ENCODE data around the gene CYYR1. TPM values are rescaled to one million over a fixed set of nuclear protein-coding genes. Genes with fewer than 3 reads are reported as not detected.

CYYR1 gene
- total and polyA plus RNA-seq, 2 donors (not counting 3 experiments of a cell fraction or from before 2014, with no cell fraction given) = 13.2 to 25.7 TPM

DNA sequence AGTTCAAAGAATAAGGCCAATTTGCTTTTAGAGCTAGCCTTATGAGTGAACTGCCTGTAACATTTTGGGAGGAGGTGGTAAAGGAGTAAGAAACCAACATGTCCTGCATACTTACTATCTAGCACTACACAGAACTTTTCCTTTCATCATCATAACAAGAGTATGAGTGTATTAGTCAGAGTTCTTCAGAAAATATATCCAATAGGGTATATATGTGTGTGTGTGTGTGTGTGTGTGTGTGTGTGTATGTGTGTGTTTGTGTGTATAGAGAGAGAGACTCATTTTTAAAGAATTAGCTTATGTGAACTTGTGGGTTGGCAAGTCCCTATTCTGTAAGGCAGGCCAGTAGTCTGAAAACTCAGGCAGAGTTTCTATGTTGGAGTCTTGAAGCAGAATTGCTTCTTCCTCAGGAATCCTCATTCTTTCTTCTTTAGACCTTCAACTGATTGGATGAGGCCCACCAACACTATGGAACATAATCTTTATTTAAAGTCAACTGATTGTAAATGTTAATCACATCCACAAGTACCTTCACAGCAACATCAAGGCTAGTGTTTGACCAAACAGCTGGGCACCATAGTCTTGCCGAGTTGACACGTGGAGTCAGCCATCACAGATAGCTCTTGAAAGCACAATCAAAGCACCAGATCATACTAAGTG, 121.9 kb downstream of the CYYR1 start:
- intact Hi-C loops (cut with micrococcal nuclease) = no loop called here
- H2AFZ ChIP-seq (ENCODE audit: low read depth, low read length) = no peak overlapping the region
- no peak overlapping the region for H3K4me3 ChIP-seq (replicated peaks in 1 of 3; ENCODE audit: insufficient read depth in 1 of 3, low read depth in 1 of 3, low read length in 3 of 3)
- no peak overlapping the region for H3K4me2 ChIP-seq (ENCODE audit: insufficient read depth, low read length)
- no peak for FAIRE-seq
- no peaks in the 10 kb centered on the region for H3K4me1 ChIP-seq (ENCODE audit: control insufficient read depth, extremely low read depth, insufficient read depth, low read length)
- DNase-seq (ENCODE audit: low read depth, low spot score) = no peak
- no peaks in the 10 kb centered on the region for H3K9me1 ChIP-seq (replicated peaks; ENCODE audit: control insufficient read depth, extremely low read depth, insufficient read depth, low read length)
- no peaks in the 10 kb centered on the region for H4K20me1 ChIP-seq (replicated peaks; ENCODE audit: control insufficient read depth, extremely low read depth, insufficient read depth, low read length)
- CTCF ChIA-PET = interaction anchor here (0.6 to 1.5 kb wide), 4 partner anchors 8 to 21 kb away, joined by 3 to 7 read pairs (median 4); no protein-coding TSS in a partner anchor
- no peaks in the 10 kb centered on the region for H3K79me2 ChIP-seq (ENCODE audit: control insufficient read depth, insufficient read depth, low read length)
- no peaks in the 10 kb centered on the region for H3K36me3 ChIP-seq (ENCODE audit: control insufficient read depth in 2 of 2, extremely low read depth in 1 of 2, insufficient read depth in 2 of 2, low read length in 2 of 2)
- no peak overlapping the region for H3K9ac ChIP-seq (replicated peaks; ENCODE audit: extremely low read depth, insufficient read depth, low read length)
- H3K9me3 ChIP-seq (replicated peaks; ENCODE audit: control insufficient read depth, insufficient read depth, low read length) = no peaks in the 10 kb centered on the region
- TF ChIP-seq JUN (IDR thresholded peaks at IDR 0.05; ENCODE audit: borderline replicate concordance, insufficient read depth, insufficient read length, low read depth) (no peak), POLR2A (IDR thresholded peaks at IDR 0.05; ENCODE audit: low read depth, low read length) (no peak), FOS (IDR thresholded peaks at IDR 0.05; ENCODE audit: borderline replicate concordance, insufficient read depth, low read length) (no peak), GATA2 (IDR thresholded peaks at IDR 0.05; ENCODE audit: insufficient read depth, insufficient read length, low read depth, low read length) (no peak)
- TF ChIP-seq, protein P1, sequence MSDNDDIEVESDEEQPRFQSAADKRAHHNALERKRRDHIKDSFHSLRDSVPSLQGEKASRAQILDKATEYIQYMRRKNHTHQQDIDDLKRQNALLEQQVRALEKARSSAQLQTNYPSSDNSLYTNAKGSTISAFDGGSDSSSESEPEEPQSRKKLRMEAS (IDR thresholded peaks at IDR 0.05; ENCODE audit: insufficient read depth, insufficient read length) = no peak
- H3K27me3 ChIP-seq (ENCODE audit: control insufficient read depth in 2 of 2, insufficient read depth in 2 of 2, low read length in 2 of 2) = no peaks in the 10 kb centered on the region
- no peak overlapping the region for H3K27ac ChIP-seq (ENCODE audit: insufficient read depth, low read depth, low read length)
- dilution Hi-C loops (cut with MboI; ENCODE audit: extremely low pct_ligation_motif_present, low sequenced_read_pairs) = no loop called here
- POLR2A ChIA-PET = no interaction called here
- BruUV-seq (replicated peaks) = no TSS peak

DNA sequence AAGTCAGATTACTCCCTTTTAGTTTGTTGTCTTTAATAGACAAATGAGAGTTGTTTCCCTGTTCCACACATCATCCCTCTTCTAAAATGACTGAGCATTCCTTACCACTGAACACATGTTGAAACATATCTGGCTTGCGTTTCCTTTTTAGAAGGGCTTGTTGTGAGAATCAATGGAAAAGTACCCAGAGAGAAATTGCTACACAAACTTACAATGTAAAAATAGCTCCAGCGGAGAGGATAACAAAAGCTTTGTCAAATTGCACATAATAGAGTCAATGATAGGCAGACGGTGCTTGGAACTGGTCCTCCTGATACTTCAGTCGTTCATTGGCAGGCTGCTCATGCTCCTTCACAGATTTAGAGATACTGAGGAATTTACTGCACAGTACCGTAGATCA, 123.9 kb downstream of the CYYR1 start:
- intact Hi-C loops (cut with micrococcal nuclease) = no loop called here
- Histone ChIP-seq H3K9me3 (replicated peaks; ENCODE audit: control insufficient read depth, insufficient read depth, low read length) (no peaks in the 10 kb centered on the region), H3K9me1 (replicated peaks; ENCODE audit: control insufficient read depth, extremely low read depth, insufficient read depth, low read length) (no peaks in the 10 kb centered on the region), H3K79me2 (ENCODE audit: control insufficient read depth, insufficient read depth, low read length) (no peaks in the 10 kb centered on the region), H3K4me2 (ENCODE audit: insufficient read depth, low read length) (no peak overlapping the region), H3K27ac (ENCODE audit: insufficient read depth, low read depth, low read length) (no peak overlapping the region), H3K9ac (replicated peaks; ENCODE audit: extremely low read depth, insufficient read depth, low read length) (no peak overlapping the region), H2AFZ (ENCODE audit: low read depth, low read length) (no peak overlapping the region), H3K4me1 (ENCODE audit: control insufficient read depth, extremely low read depth, insufficient read depth, low read length) (no peaks in the 10 kb centered on the region), H4K20me1 (replicated peaks; ENCODE audit: control insufficient read depth, extremely low read depth, insufficient read depth, low read length) (no peaks in the 10 kb centered on the region), H3K27me3 (ENCODE audit: control insufficient read depth in 2 of 2, insufficient read depth in 2 of 2, low read length in 2 of 2) (no peaks in the 10 kb centered on the region), H3K4me3 (replicated peaks in 1 of 3; ENCODE audit: insufficient read depth in 1 of 3, low read depth in 1 of 3, low read length in 3 of 3) (no peak overlapping the region), H3K36me3 (ENCODE audit: control insufficient read depth in 2 of 2, extremely low read depth in 1 of 2, insufficient read depth in 2 of 2, low read length in 2 of 2) (no peaks in the 10 kb centered on the region)
- CTCF ChIA-PET = no interaction called here
- FAIRE-seq (no peak), DNase-seq (ENCODE audit: low read depth, low spot score) (peak; percentile 9)
- dilution Hi-C loops (cut with MboI; ENCODE audit: extremely low pct_ligation_motif_present, low sequenced_read_pairs) = no loop called here
- TF ChIP-seq POLR2AphosphoS5 (IDR thresholded peaks at IDR 0.05; ENCODE audit: insufficient read depth, low read depth, low read length) (no peak), POLR2A (IDR thresholded peaks at IDR 0.05; ENCODE audit: low read depth, low read length) (no peak), EZH2 (IDR thresholded peaks at IDR 0.05; ENCODE audit: borderline replicate concordance, low read depth, low read length, severe bottlenecking) (no peak), GATA2 (IDR thresholded peaks at IDR 0.05; ENCODE audit: insufficient read depth, insufficient read length, low read depth, low read length) (no peak), MYC (IDR thresholded peaks at IDR 0.05; ENCODE audit: low read depth, low read length) (no peak), FOS (IDR thresholded peaks at IDR 0.05; ENCODE audit: borderline replicate concordance, insufficient read depth, low read length) (no peak), JUN (IDR thresholded peaks at IDR 0.05; ENCODE audit: borderline replicate concordance, insufficient read depth, insufficient read length, low read depth) (no peak)
- TF ChIP-seq, protein P2, sequence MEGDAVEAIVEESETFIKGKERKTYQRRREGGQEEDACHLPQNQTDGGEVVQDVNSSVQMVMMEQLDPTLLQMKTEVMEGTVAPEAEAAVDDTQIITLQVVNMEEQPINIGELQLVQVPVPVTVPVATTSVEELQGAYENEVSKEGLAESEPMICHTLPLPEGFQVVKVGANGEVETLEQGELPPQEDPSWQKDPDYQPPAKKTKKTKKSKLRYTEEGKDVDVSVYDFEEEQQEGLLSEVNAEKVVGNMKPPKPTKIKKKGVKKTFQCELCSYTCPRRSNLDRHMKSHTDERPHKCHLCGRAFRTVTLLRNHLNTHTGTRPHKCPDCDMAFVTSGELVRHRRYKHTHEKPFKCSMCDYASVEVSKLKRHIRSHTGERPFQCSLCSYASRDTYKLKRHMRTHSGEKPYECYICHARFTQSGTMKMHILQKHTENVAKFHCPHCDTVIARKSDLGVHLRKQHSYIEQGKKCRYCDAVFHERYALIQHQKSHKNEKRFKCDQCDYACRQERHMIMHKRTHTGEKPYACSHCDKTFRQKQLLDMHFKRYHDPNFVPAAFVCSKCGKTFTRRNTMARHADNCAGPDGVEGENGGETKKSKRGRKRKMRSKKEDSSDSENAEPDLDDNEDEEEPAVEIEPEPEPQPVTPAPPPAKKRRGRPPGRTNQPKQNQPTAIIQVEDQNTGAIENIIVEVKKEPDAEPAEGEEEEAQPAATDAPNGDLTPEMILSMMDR (IDR thresholded peaks at IDR 0.05; ENCODE audit: extremely low read depth in 1 of 2, insufficient read depth in 1 of 2, low read depth in 1 of 2, low read length in 2 of 2) = no peak
- TF ChIP-seq, protein P1 (IDR thresholded peaks at IDR 0.05; ENCODE audit: insufficient read depth, insufficient read length) = no peak
- POLR2A ChIA-PET = no interaction called here
- no TSS peak for BruUV-seq (replicated peaks)

All from endothelial cell of umbilical vein (primary cell).